Endothelial cell of umbilical vein (primary cell): Measurements from ENCODE around the gene CDK5RAP2. TPM values are rescaled to one million over a fixed set of nuclear protein-coding genes. Genes with fewer than 3 reads are reported as not detected.

Source experiments
- BruUV-seq: library from RNA; stranded (reverse); fragments of 400-500 nt; replicated peaks from 2 replicates; lab custom pipeline; 2021; lab: Mats Ljungman, UMichigan
- CTCF ChIA-PET: fragments of 300-600, 350-600 bp; sonication (Branson Sonifier 250); formaldehyde crosslinking; loops from one replicate; lab custom pipeline; 2021; ENCODE audit warnings: antibody characterized with exemption, inconsistent platforms; lab: Charles Lee
- POLR2A ChIA-PET: fragments of 300-600, 350-600 bp; sonication (Branson Sonifier 250); formaldehyde crosslinking; loops from one replicate; lab custom pipeline; 2021; ENCODE audit warnings: antibody characterized with exemption, inconsistent platforms; lab: Charles Lee
- DNase-seq: peaks from one replicate; pipeline ENCODE4 v3.0.0-alpha.2; 2011; ENCODE audit warnings: low read depth, low spot score
- FAIRE-seq: peaks from 2 replicates; lab custom pipeline; 2011; peaks lifted over from hg19 to GRCh38; lab: Jason Lieb, UNC
- H2AFZ ChIP-seq: 2 replicates; pipeline ENCODE4 v1.6.0; 2012; ENCODE audit warnings: low read depth, low read length, control low read depth, inconsistent platforms
- H3K27ac ChIP-seq: 2 replicates; pipeline ENCODE4 v1.5.1; 2011; ENCODE audit warnings: low read depth, mild to moderate bottlenecking, control low read depth, low read length, moderate library complexity; ENCODE audit not compliant: insufficient read depth
- H3K27me3 ChIP-seq, 2 experiments: 2 replicates each; pipeline versions ENCODE4 v1.6.0 to v1.6.1; 2011; ENCODE audit warnings: low read length in 2 of 2, mixed read lengths in 1 of 2; ENCODE audit not compliant: control insufficient read depth in 2 of 2, insufficient read depth in 2 of 2
- H3K36me3 ChIP-seq, 2 experiments: 2 replicates in 1 of 2; 3 replicates in 1 of 2; pipeline ENCODE4 v1.5.1; 2011; ENCODE audit warnings: low read length in 2 of 2, mild to moderate bottlenecking in 1 of 2, moderate library complexity in 1 of 2; ENCODE audit not compliant: control insufficient read depth in 2 of 2, insufficient read depth in 2 of 2; ENCODE audit errors: extremely low read depth in 1 of 2
- H3K4me1 ChIP-seq: 3 replicates; pipeline ENCODE4 v1.5.1; 2011; ENCODE audit warnings: mild to moderate bottlenecking, low read length; ENCODE audit not compliant: control insufficient read depth, insufficient read depth; ENCODE audit errors: extremely low read depth
- H3K4me2 ChIP-seq: 2 replicates; pipeline ENCODE4 v1.6.1; 2011; ENCODE audit warnings: low read length, control low read depth, mixed read lengths; ENCODE audit not compliant: insufficient read depth
- H3K4me3 ChIP-seq, 3 experiments: fragments of 200-600 bp in 1 of 3; sonication (generic), shearing (Covaris generic) in 1 of 3; replicated peaks in 1 of 3; 2 replicates each; pipeline ENCODE4 v1.5.1; 2011 to 2016; ENCODE audit warnings: control low read depth in 3 of 3, low read length in 3 of 3, mild to moderate bottlenecking in 2 of 3, inconsistent platforms in 1 of 3, low read depth in 1 of 3, moderate library complexity in 1 of 3; ENCODE audit not compliant: insufficient read depth in 1 of 3
- H3K79me2 ChIP-seq: 2 replicates; pipeline ENCODE4 v1.6.0; 2012; ENCODE audit warnings: low read length, inconsistent platforms; ENCODE audit not compliant: control insufficient read depth, insufficient read depth
- H3K9ac ChIP-seq: replicated peaks from 2 replicates; pipeline ENCODE3; 2011; ENCODE audit warnings: low read length, control low read depth; ENCODE audit not compliant: insufficient read depth; ENCODE audit errors: extremely low read depth
- H3K9me1 ChIP-seq: replicated peaks from 3 replicates; pipeline ENCODE4 v1.6.0; 2011; ENCODE audit warnings: mild to moderate bottlenecking, low read length; ENCODE audit not compliant: control insufficient read depth, insufficient read depth; ENCODE audit errors: extremely low read depth
- H3K9me3 ChIP-seq: replicated peaks from 2 replicates; pipeline ENCODE4 v1.5.1; 2012; ENCODE audit warnings: low read length, inconsistent platforms; ENCODE audit not compliant: control insufficient read depth, insufficient read depth
- H4K20me1 ChIP-seq: replicated peaks from 2 replicates; pipeline ENCODE3; 2011; ENCODE audit warnings: mild to moderate bottlenecking, low read length; ENCODE audit not compliant: control insufficient read depth, insufficient read depth; ENCODE audit errors: extremely low read depth
- EZH2 ChIP-seq: IDR thresholded peaks from 2 replicates; pipeline ENCODE4 v1.6.1; 2012; ENCODE audit warnings: borderline replicate concordance, low read depth, mild to moderate bottlenecking, moderate library complexity, low read length, inconsistent platforms; ENCODE audit not compliant: severe bottlenecking
- FOS ChIP-seq: IDR thresholded peaks from 2 replicates; pipeline ENCODE4 v1.6.1; 2011; ENCODE audit warnings: mild to moderate bottlenecking, low read length, moderate library complexity, borderline replicate concordance; ENCODE audit not compliant: insufficient read depth
- GATA2 ChIP-seq: IDR thresholded peaks from 2 replicates; pipeline ENCODE4 v1.7.0; 2011; ENCODE audit warnings: low read depth, mild to moderate bottlenecking, moderate library complexity, mixed read lengths, low read length; ENCODE audit not compliant: insufficient read length, insufficient read depth
- JUN ChIP-seq: IDR thresholded peaks from 2 replicates; pipeline ENCODE4 v1.6.1; 2011; ENCODE audit warnings: borderline replicate concordance, low read depth; ENCODE audit not compliant: insufficient read length, insufficient read depth
- MYC ChIP-seq: IDR thresholded peaks from one replicate; pipeline ENCODE4 v1.6.1; 2011; ENCODE audit warnings: mild to moderate bottlenecking, low read depth, low read length
- POLR2A ChIP-seq: IDR thresholded peaks from 2 replicates; pipeline ENCODE4 v1.6.1; 2012; ENCODE audit warnings: low read depth, mild to moderate bottlenecking, control low read depth, low read length
- POLR2AphosphoS5 ChIP-seq: IDR thresholded peaks from 2 replicates; pipeline ENCODE4 v1.6.1; 2012; ENCODE audit warnings: low read depth, mild to moderate bottlenecking, control low read depth, low read length, moderate library complexity; ENCODE audit not compliant: insufficient read depth
- dilution Hi-C: fragments of 300-500 bp; cut with MboI; formaldehyde crosslinking; loops from one replicate; pipeline ENCODE4 v1.15.0; 2019; ENCODE audit warnings: low sequenced_read_pairs; ENCODE audit not compliant: extremely low pct_ligation_motif_present
- intact Hi-C: fragments of 100-400 bp; cut with micrococcal nuclease; formaldehyde crosslinking; loops from one replicate; pipeline ENCODE4 v1.10.0; 2022
- polyA plus RNA-seq, 4 experiments: library from polyadenylated mRNA; depleted of rRNA in 3 of 4; stranded (reverse) in 3 of 4; unstranded in 1 of 4; fragments of >200 nt; gene quantifications; 2 replicates each; pipeline versions ENCODE4 v1.2.1 to v1.2.3, GENCODE V29; 2011 to 2012; ENCODE audit warnings: missing spikeins in 1 of 4
- total RNA-seq: library from RNA; stranded (reverse); gene quantifications from 2 replicates; pipeline ENCODE4 v1.2.3, GENCODE V29; 2021
- TF ChIP-seq, protein P1 (sequence below): IDR thresholded peaks from 2 replicates; pipeline ENCODE4 v1.6.1; 2011; ENCODE audit not compliant: insufficient read depth, insufficient read length
- TF ChIP-seq, protein P2 (sequence below), 2 donors: IDR thresholded peaks; 1 replicate in 1 of 2; 2 replicates in 1 of 2; pipeline ENCODE4 v1.5.1; 2011; ENCODE audit warnings: low read length in 2 of 2, mild to moderate bottlenecking in 2 of 2, moderate library complexity in 2 of 2, control low read depth in 1 of 2, inconsistent platforms in 1 of 2, low read depth in 1 of 2; ENCODE audit not compliant: insufficient read depth in 1 of 2; ENCODE audit errors: extremely low read depth in 1 of 2

The CDK5RAP2 gene
- total and polyA plus RNA-seq, 2 donors (not counting 3 experiments of a cell fraction or from before 2014, with no cell fraction given): 17.5 to 56.7 TPM

DNA sequence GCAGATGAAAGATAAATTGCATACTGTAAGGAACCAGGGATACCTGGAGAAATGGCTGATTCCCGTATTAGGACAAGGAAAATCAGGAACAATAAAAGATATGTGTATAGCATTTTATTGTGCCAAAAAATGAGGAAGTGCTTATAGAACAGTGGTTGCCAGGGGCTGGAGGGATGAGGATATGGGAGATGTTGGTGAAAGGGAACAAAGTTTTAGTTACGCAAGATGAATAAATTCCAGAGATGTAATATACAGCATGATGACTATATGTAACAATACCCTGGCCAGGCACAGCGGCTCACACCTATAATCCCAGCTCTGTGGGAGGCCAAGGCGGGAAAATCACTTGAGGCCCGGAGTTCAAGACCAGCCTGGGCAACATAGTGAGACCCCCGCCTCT, 101.8 kb downstream of the CDK5RAP2 start:
- no peaks in the 10 kb centered on the region for H3K9me1 ChIP-seq
- H2AFZ ChIP-seq: no peak overlapping the region
- BruUV-seq: no TSS peak
- no peaks in the 10 kb centered on the region for H3K27me3 ChIP-seq
- no peak overlapping the region for H3K4me2 ChIP-seq
- peaks cover 5% of the 10 kb centered on the region for H3K4me1 ChIP-seq
- intact Hi-C loops (loop anchor here (5.0 kb wide), 3 partner anchors 111 to 1191 kb away; partner anchors contain the start of gene BRINP1), dilution Hi-C loops (no loop called here)
- ChIA-PET CTCF (interaction anchor here (1.0 to 2.3 kb wide), 12 partner anchors 10 to 1949 kb away, joined by 3 to 61 read pairs (median 6); no protein-coding TSS in a partner anchor), POLR2A (interaction anchor here (0.6 kb wide), 1 partner anchor 110 kb away, joined by 5 read pairs; no protein-coding TSS in a partner anchor)
- H3K36me3 ChIP-seq: peaks cover 0 to 2% of the 10 kb centered on the region in 2 experiments
- TF ChIP-seq MYC (no peak), FOS (no peak), GATA2 (no peak), POLR2A (no peak), POLR2AphosphoS5 (no peak), JUN (no peak), EZH2 (no peak)
- TF ChIP-seq, protein P1, sequence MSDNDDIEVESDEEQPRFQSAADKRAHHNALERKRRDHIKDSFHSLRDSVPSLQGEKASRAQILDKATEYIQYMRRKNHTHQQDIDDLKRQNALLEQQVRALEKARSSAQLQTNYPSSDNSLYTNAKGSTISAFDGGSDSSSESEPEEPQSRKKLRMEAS: no peak
- TF ChIP-seq, protein P2, sequence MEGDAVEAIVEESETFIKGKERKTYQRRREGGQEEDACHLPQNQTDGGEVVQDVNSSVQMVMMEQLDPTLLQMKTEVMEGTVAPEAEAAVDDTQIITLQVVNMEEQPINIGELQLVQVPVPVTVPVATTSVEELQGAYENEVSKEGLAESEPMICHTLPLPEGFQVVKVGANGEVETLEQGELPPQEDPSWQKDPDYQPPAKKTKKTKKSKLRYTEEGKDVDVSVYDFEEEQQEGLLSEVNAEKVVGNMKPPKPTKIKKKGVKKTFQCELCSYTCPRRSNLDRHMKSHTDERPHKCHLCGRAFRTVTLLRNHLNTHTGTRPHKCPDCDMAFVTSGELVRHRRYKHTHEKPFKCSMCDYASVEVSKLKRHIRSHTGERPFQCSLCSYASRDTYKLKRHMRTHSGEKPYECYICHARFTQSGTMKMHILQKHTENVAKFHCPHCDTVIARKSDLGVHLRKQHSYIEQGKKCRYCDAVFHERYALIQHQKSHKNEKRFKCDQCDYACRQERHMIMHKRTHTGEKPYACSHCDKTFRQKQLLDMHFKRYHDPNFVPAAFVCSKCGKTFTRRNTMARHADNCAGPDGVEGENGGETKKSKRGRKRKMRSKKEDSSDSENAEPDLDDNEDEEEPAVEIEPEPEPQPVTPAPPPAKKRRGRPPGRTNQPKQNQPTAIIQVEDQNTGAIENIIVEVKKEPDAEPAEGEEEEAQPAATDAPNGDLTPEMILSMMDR (IDR thresholded peaks at IDR 0.05; ENCODE audit: extremely low read depth in 1 of 2, insufficient read depth in 1 of 2, low read depth in 1 of 2, low read length in 2 of 2): no peak
- no peaks in the 10 kb centered on the region for H3K9me3 ChIP-seq
- H3K4me3 ChIP-seq: no peak overlapping the region
- H4K20me1 ChIP-seq: no peaks in the 10 kb centered on the region
- H3K27ac ChIP-seq: no peak overlapping the region
- FAIRE-seq (no peak), DNase-seq (no peak)
- H3K79me2 ChIP-seq: no peaks in the 10 kb centered on the region
- H3K9ac ChIP-seq: no peak overlapping the region
